Sigmoid colon (tissue), 7 donors: ENCODE measurements around the gene BTBD9. TPM values are rescaled to one million over a fixed set of nuclear protein-coding genes. Genes with fewer than 3 reads are reported as not detected.

Experiments
- DNase-seq: peaks from one replicate; pipeline ENCODE4 v3.0.0-alpha.2; 2019
- H3K27ac ChIP-seq, 4 donors: fragments of 200-600 bp; sonication (generic); one replicate each; pipeline ENCODE4 v1.5.1; 2016 to 2019; ENCODE audit warnings: mild to moderate bottlenecking in 1 of 4
- H3K27me3 ChIP-seq, 3 donors: fragments of 200-600 bp; sonication (generic); one replicate each; pipeline ENCODE4 v1.5.1; 2019; ENCODE audit warnings: mild to moderate bottlenecking in 1 of 3
- H3K36me3 ChIP-seq, 4 donors: fragments of 200-600 bp; sonication (generic); one replicate each; pipeline ENCODE4 v1.5.1; 2016 to 2019
- H3K4me1 ChIP-seq, 4 donors: fragments of 200-600 bp; sonication (generic); one replicate each; pipeline ENCODE4 v1.5.1; 2017 to 2019
- H3K4me3 ChIP-seq, 4 donors: fragments of 200-600 bp; sonication (generic); one replicate each; pipeline ENCODE4 v1.5.1; 2017 to 2019; ENCODE audit warnings: mild to moderate bottlenecking in 2 of 4, moderate library complexity in 1 of 4
- H3K9me3 ChIP-seq, 4 donors: fragments of 200-600 bp in 3 of 4; sonication (generic) in 3 of 4; one replicate each; pipeline versions ENCODE4 v1.5.1 to v1.6.1; 2013 to 2019
- CTCF ChIP-seq, 4 experiments: fragments of 450-650 bp in 3 of 4; fragments of 200-600 bp in 1 of 4; IDR thresholded peaks; one replicate each; pipeline ENCODE4 v1.5.1; 2016 to 2019; ENCODE audit warnings: antibody characterized with exemption in 4 of 4, mild to moderate bottlenecking in 3 of 4, moderate library complexity in 2 of 4
- EP300 ChIP-seq, 4 donors: sonication (generic); formaldehyde crosslinking; IDR thresholded peaks; one replicate each; pipeline ENCODE4 v1.6.1; 2017; ENCODE audit warnings: antibody characterized with exemption in 4 of 4
- POLR2A ChIP-seq, 2 donors: fragments of 450-650 bp; IDR thresholded peaks; one replicate each; pipeline ENCODE4 v1.6.1; 2016; ENCODE audit warnings: antibody characterized with exemption in 2 of 2, mild to moderate bottlenecking in 2 of 2, moderate library complexity in 2 of 2
- POLR2AphosphoS5 ChIP-seq, 4 donors: sonication (generic); formaldehyde crosslinking; IDR thresholded peaks; one replicate each; pipeline ENCODE4 v1.6.1; 2017; ENCODE audit warnings: antibody characterized with exemption in 4 of 4
- WGBS, 2 donors: extraction: QIAGEN DNeasy Blood & Tissue Kit; methylation state at CpG; one replicate each; pipeline ENCODE4 v1.1.7; 2013; 5-methylcytosine and 5-hydroxymethylcytosine counted together
- intact Hi-C: fragments of 100-400 bp; cut with DNase I; formaldehyde crosslinking; loops from one replicate; pipeline ENCODE4 v1.15.1; 2023
- polyA plus RNA-seq, 3 donors: library from polyadenylated mRNA; stranded (reverse); fragments of 200-250 nt; gene quantifications; one replicate each; pipeline ENCODE4 v1.2.3, GENCODE V29; 2013
- total RNA-seq, 4 donors: library from RNA; depleted of rRNA; stranded (reverse); fragments of >200 nt; gene quantifications; one replicate each; pipeline ENCODE4 v1.1.0, GENCODE V29; 2016
- donor health status: healthy with polysubstance abuse.
- donor health status: Bipolar disorder and iron deficiency.
- donor health status: healthy.

Gene BTBD9
- total and polyA plus RNA-seq, 7 donors = 3.6 to 20.8 (median 10.5) TPM

- Histone ChIP-seq H3K36me3 (no peaks in the 10 kb centered on the region), H3K9me3 (no peaks in the 10 kb centered on the region), H3K4me3 (no peak overlapping the region), H3K27me3 (no peaks in the 10 kb centered on the region), H3K4me1 (no peaks in the 10 kb centered on the region), H3K27ac (no peak overlapping the region)
- intact Hi-C loops = no loop called here
- DNase-seq = no peak
- 95 to 96% methylated on average over 9 of the region's 9 CpGs for WGBS, 2 donors
- TF ChIP-seq CTCF (IDR thresholded peaks at IDR 0.05) (no peak), POLR2AphosphoS5 (IDR thresholded peaks at IDR 0.05) (no peak), EP300 (IDR thresholded peaks at IDR 0.05) (no peak), POLR2A (IDR thresholded peaks at IDR 0.05) (no peak)
Measured at GRCh38 chr6:38248500-38249234, 391.1 kb downstream of the BTBD9 start.

GRCh38 chr6:38245295-38245694 lies 394.4 kb downstream of the BTBD9 start:
- 94 to 95% methylated on average over 3 of the region's 3 CpGs for WGBS, 2 donors
- Histone ChIP-seq H3K4me3 (no peak overlapping the region), H3K27me3 (no peaks in the 10 kb centered on the region), H3K27ac (no peak overlapping the region), H3K36me3 (no peaks in the 10 kb centered on the region), H3K9me3 (no peaks in the 10 kb centered on the region), H3K4me1 (peaks cover 0 to 17% (median 2%) of the 10 kb centered on the region in 4 donors)
- TF ChIP-seq CTCF (IDR thresholded peaks at IDR 0.05) = no peak
- no peak for TF ChIP-seq EP300 (IDR thresholded peaks at IDR 0.05)
- no peak for TF ChIP-seq POLR2AphosphoS5 (IDR thresholded peaks at IDR 0.05)
- TF ChIP-seq POLR2A (IDR thresholded peaks at IDR 0.05) = no peak
- no peak for DNase-seq
- intact Hi-C loops = no loop called here

- no peak for TF ChIP-seq CTCF (IDR thresholded peaks at IDR 0.05)
- no peaks in the 10 kb centered on the region for H3K27me3 ChIP-seq
Measured at GRCh38 chr6:38244869-38245268, 394.9 kb downstream of the BTBD9 start.

GRCh38 chr6:38241200-38241871 lies 398.4 kb downstream of the BTBD9 start:
- Histone ChIP-seq H3K9me3 (no peaks in the 10 kb centered on the region), H3K27me3 (peaks cover 0 to 2% (median 0%) of the 10 kb centered on the region in 3 donors), H3K4me3 (no peak overlapping the region), H3K4me1 (peaks cover 0 to 26% (median 2%) of the 10 kb centered on the region in 4 donors), H3K27ac (no peak overlapping the region), H3K36me3 (no peaks in the 10 kb centered on the region)
- TF ChIP-seq POLR2AphosphoS5 (IDR thresholded peaks at IDR 0.05) = no peak
- TF ChIP-seq POLR2A (IDR thresholded peaks at IDR 0.05) = no peak
- no peak for TF ChIP-seq CTCF (IDR thresholded peaks at IDR 0.05)
- TF ChIP-seq EP300 (IDR thresholded peaks at IDR 0.05) = no peak
- DNase-seq = no peak
- WGBS, 2 donors = 86 to 90% methylated on average over 7 of the region's 7 CpGs
- intact Hi-C loops = no loop called here

More at GRCh38 chr6:38244869-38245268, 394.9 kb downstream of the BTBD9 start:
- Histone ChIP-seq H3K27ac (no peak overlapping the region), H3K4me1 (peaks cover 0 to 21% (median 2%) of the 10 kb centered on the region in 4 donors), H3K4me3 (no peak overlapping the region), H3K36me3 (no peaks in the 10 kb centered on the region), H3K9me3 (no peaks in the 10 kb centered on the region)
- intact Hi-C loops = no loop called here
- DNase-seq = no peak
- 94 to 97% methylated on average over 3 of the region's 3 CpGs for WGBS, 2 donors
